Measurements from ENCODE around the gene USP54. TPM values are rescaled to one million over a fixed set of nuclear protein-coding genes. Genes with fewer than 3 reads are reported as not detected.

USP54 gene
- total and polyA plus RNA-seq, 2 of the 13 experiments (the other 11 are each of a cell fraction or from before 2014, with no cell fraction given): 18.1 to 25.0 TPM

DNA sequence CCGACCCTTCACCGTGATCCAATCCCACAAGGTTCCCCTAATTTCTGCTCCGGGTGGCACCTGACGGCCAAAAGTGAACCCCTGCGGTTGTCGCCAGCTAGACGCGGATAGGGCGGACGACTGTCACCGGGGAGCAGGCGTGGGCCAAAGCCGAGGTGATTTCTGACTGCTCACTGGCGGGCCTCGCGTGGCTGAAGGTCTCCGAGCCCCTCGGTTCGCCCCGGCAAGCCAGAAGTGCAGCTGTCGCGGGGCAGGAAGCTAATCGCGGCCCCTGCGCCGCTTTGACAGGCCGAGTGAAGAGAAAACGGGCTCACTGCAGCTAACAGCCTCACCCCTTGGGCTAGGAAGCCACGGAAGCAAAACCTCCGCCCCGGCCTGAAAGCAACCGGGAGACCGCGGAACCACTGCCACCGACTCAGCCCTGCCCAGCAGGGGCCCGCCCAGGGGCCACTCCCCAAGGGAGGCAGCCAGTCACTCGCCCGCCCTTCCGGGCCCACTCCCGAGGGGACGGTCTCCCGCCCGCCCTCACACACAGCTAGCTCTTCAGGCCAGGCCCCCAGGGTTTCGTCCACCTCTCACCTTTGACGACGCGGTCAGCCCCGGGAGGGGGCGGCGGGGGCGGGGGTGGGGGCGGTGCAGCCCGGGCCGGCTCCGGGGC is 95.8 kb downstream of the USP54 start (continued):
- TF ChIP-seq, protein P1, sequence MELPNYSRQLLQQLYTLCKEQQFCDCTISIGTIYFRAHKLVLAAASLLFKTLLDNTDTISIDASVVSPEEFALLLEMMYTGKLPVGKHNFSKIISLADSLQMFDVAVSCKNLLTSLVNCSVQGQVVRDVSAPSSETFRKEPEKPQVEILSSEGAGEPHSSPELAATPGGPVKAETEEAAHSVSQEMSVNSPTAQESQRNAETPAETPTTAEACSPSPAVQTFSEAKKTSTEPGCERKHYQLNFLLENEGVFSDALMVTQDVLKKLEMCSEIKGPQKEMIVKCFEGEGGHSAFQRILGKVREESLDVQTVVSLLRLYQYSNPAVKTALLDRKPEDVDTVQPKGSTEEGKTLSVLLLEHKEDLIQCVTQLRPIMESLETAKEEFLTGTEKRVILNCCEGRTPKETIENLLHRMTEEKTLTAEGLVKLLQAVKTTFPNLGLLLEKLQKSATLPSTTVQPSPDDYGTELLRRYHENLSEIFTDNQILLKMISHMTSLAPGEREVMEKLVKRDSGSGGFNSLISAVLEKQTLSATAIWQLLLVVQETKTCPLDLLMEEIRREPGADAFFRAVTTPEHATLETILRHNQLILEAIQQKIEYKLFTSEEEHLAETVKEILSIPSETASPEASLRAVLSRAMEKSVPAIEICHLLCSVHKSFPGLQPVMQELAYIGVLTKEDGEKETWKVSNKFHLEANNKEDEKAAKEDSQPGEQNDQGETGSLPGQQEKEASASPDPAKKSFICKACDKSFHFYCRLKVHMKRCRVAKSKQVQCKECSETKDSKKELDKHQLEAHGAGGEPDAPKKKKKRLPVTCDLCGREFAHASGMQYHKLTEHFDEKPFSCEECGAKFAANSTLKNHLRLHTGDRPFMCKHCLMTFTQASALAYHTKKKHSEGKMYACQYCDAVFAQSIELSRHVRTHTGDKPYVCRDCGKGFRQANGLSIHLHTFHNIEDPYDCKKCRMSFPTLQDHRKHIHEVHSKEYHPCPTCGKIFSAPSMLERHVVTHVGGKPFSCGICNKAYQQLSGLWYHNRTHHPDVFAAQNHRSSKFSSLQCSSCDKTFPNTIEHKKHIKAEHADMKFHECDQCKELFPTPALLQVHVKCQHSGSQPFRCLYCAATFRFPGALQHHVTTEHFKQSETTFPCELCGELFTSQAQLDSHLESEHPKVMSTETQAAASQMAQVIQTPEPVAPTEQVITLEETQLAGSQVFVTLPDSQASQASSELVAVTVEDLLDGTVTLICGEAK (IDR thresholded peaks at IDR 0.05): no peak
- TF ChIP-seq, protein P1 (CRISPR knock-in tag; IDR thresholded peaks at IDR 0.05): peak; percentile 33; the same call in 1 of the 2 replicates
- TF ChIP-seq, protein P2, sequence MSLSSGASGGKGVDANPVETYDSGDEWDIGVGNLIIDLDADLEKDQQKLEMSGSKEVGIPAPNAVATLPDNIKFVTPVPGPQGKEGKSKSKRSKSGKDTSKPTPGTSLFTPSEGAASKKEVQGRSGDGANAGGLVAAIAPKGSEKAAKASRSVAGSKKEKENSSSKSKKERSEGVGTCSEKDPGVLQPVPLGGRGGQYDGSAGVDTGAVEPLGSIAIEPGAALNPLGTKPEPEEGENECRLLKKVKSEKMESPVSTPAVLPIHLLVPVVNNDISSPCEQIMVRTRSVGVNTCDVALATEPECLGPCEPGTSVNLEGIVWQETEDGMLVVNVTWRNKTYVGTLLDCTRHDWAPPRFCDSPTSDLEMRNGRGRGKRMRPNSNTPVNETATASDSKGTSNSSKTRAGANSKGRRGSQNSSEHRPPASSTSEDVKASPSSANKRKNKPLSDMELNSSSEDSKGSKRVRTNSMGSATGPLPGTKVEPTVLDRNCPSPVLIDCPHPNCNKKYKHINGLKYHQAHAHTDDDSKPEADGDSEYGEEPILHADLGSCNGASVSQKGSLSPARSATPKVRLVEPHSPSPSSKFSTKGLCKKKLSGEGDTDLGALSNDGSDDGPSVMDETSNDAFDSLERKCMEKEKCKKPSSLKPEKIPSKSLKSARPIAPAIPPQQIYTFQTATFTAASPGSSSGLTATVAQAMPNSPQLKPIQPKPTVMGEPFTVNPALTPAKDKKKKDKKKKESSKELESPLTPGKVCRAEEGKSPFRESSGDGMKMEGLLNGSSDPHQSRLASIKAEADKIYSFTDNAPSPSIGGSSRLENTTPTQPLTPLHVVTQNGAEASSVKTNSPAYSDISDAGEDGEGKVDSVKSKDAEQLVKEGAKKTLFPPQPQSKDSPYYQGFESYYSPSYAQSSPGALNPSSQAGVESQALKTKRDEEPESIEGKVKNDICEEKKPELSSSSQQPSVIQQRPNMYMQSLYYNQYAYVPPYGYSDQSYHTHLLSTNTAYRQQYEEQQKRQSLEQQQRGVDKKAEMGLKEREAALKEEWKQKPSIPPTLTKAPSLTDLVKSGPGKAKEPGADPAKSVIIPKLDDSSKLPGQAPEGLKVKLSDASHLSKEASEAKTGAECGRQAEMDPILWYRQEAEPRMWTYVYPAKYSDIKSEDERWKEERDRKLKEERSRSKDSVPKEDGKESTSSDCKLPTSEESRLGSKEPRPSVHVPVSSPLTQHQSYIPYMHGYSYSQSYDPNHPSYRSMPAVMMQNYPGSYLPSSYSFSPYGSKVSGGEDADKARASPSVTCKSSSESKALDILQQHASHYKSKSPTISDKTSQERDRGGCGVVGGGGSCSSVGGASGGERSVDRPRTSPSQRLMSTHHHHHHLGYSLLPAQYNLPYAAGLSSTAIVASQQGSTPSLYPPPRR (CRISPR knock-in tag; IDR thresholded peaks at IDR 0.05; ENCODE audit: borderline replicate concordance): no peak
- TF ChIP-seq YEATS4 (CRISPR knock-in tag; IDR thresholded peaks at IDR 0.05; ENCODE audit: borderline replicate concordance) (peak; percentile 78), GABPB1 (CRISPR knock-in tag; IDR thresholded peaks at IDR 0.05) (peak; percentile 78; the same call in 1 of the 2 replicates), TP53 (CRISPR knock-in tag; conservative IDR thresholded peaks at IDR 0.05) (0 out of 2 replicates have a peak, but pooled peaks have one; percentile 74), ZNF264 (CRISPR knock-in tag; IDR thresholded peaks at IDR 0.05) (peak; percentile 66; the same call in 1 of the 2 replicates), MXD4 (CRISPR knock-in tag; IDR thresholded peaks at IDR 0.05) (peak; percentile 63; the same call in 1 of the 2 replicates), ZNF501 (CRISPR knock-in tag; IDR thresholded peaks at IDR 0.05) (peak; percentile 78; the same call in 1 of the 2 replicates), FOSL1 (CRISPR knock-in tag; IDR thresholded peaks at IDR 0.05; ENCODE audit: borderline replicate concordance) (0 out of 2 replicates have a peak, but pooled peaks have one; percentile 18), HOXA3 (CRISPR knock-in tag; IDR thresholded peaks at IDR 0.05) (peak; percentile 56), ZNF768 (CRISPR knock-in tag; IDR thresholded peaks at IDR 0.05) (peak; percentile 59; the same call in 1 of the 2 replicates), AKAP8 (CRISPR knock-in tag; IDR thresholded peaks at IDR 0.05) (no peak)
- TF ChIP-seq, protein P3, sequence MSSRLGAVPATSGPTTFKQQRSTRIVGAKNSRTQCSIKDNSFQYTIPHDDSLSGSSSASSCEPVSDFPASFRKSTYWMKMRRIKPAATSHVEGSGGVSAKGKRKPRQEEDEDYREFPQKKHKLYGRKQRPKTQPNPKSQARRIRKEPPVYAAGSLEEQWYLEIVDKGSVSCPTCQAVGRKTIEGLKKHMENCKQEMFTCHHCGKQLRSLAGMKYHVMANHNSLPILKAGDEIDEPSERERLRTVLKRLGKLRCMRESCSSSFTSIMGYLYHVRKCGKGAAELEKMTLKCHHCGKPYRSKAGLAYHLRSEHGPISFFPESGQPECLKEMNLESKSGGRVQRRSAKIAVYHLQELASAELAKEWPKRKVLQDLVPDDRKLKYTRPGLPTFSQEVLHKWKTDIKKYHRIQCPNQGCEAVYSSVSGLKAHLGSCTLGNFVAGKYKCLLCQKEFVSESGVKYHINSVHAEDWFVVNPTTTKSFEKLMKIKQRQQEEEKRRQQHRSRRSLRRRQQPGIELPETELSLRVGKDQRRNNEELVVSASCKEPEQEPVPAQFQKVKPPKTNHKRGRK (CRISPR knock-in tag; IDR thresholded peaks at IDR 0.05): 0 out of 2 replicates have a peak, but pooled peaks have one; percentile 58
